Breast epithelium (tissue), 3 donors: ENCODE measurements around the gene TMCC3.

Experiments used
- CTCF ChIP-seq, 3 donors: fragments of 450-650 bp; IDR thresholded peaks; one replicate each; pipeline ENCODE4 v1.5.1; 2016 to 2017; ENCODE audit warnings: antibody characterized with exemption in 3 of 3, mild to moderate bottlenecking in 3 of 3, moderate library complexity in 3 of 3
- POLR2A ChIP-seq: fragments of 450-650 bp; IDR thresholded peaks from one replicate; pipeline ENCODE4 v1.6.1; 2016; ENCODE audit warnings: antibody characterized with exemption, mild to moderate bottlenecking, moderate library complexity
- POLR2AphosphoS5 ChIP-seq, 3 donors: sonication (generic); formaldehyde crosslinking; IDR thresholded peaks; one replicate each; pipeline ENCODE4 v1.6.1; 2017; ENCODE audit warnings: antibody characterized with exemption in 3 of 3

- TF ChIP-seq CTCF (IDR thresholded peaks at IDR 0.05) (no peak), POLR2AphosphoS5 (IDR thresholded peaks at IDR 0.05) (no peak), POLR2A (no peak)
Measured at GRCh38 chr12:94567761-94568160, 82.6 kb downstream of the TMCC3 start.
